ENCODE results near the gene NTSR2. TPM values are rescaled to one million over a fixed set of nuclear protein-coding genes. Genes with fewer than 3 reads are reported as not detected.

The NTSR2 gene
- not detected in 2 replicates for total RNA-seq

GRCh38 chr2:11669454-11670291 is at the start of gene NTSR2:
NTSR2 (minus strand) TSS chr2:11670195; CDS start chr2:11670129, 66 bp downstream.

Other genes with a start within 250 kb of the NTSR2 start
- 11.6 and 14.6 TPM in 2 replicates for gene E2F6, start 204.0 kb downstream of the NTSR2 start, total RNA-seq
- under 0.01 and 0.30 TPM in 2 replicates for gene GREB1, start 136.2 kb downstream of the NTSR2 start, total RNA-seq
- 25.3 and 34.5 TPM in 2 replicates for gene LPIN1, start 76.4 kb upstream of the NTSR2 start, total RNA-seq